OCI-LY3 (cell line): Measurements from ENCODE around the gene HERC4.

ENCODE experiments used
- H2AFZ ChIP-seq: fragments of 200-600, 300-600 bp; shearing (Covaris generic); 2 replicates; pipeline ENCODE4 v1.6.0; 2014; ENCODE audit warnings: antibody characterized with exemption, low read depth, low read length
- H3K27ac ChIP-seq: fragments of 200-600, 300-600 bp; sonication (generic); 2 replicates; pipeline ENCODE4 v1.5.1; 2014; ENCODE audit warnings: mild to moderate bottlenecking, low read length, moderate library complexity, mixed read lengths
- H3K27me3 ChIP-seq: fragments of 200-600, 300-600 bp; sonication (generic); 2 replicates; pipeline ENCODE4 v1.6.1; 2014; ENCODE audit warnings: low read depth, low read length, mixed read lengths
- H3K36me3 ChIP-seq: fragments of 200-600, 300-600 bp; sonication (generic); replicated peaks from 2 replicates; pipeline ENCODE3; 2014; ENCODE audit warnings: low read depth, low read length, mixed read lengths
- H3K4me1 ChIP-seq: fragments of 300-600, 200-600 bp; sonication (generic); 2 replicates; pipeline ENCODE4 v1.6.1; 2014; ENCODE audit warnings: low read length, mixed read lengths
- H3K4me2 ChIP-seq: fragments of 200-600, 300-600 bp; sonication (generic); 2 replicates; pipeline ENCODE4 v1.6.1; 2014; ENCODE audit warnings: low read length, mixed read lengths
- H3K4me3 ChIP-seq: fragments of 300-600, 200-600 bp; sonication (generic); 2 replicates; pipeline ENCODE4 v1.5.1; 2014; ENCODE audit warnings: antibody characterized with exemption, mild to moderate bottlenecking, low read length, moderate library complexity
- H3K79me2 ChIP-seq: fragments of 300-600, 200-600 bp; shearing (Covaris generic); 2 replicates; pipeline ENCODE4 v1.6.1; 2014; ENCODE audit warnings: mild to moderate bottlenecking, low read length, mixed read lengths
- H3K9ac ChIP-seq: fragments of 300-600, 200-600 bp; shearing (Covaris generic); 2 replicates; pipeline ENCODE4 v1.6.0; 2014; ENCODE audit warnings: mild to moderate bottlenecking, low read length, moderate library complexity
- H3K9me3 ChIP-seq: fragments of 200-600, 300-600 bp; shearing (Covaris generic); 2 replicates; pipeline ENCODE4 v1.6.1; 2014; ENCODE audit warnings: low read length, mixed read lengths; ENCODE audit not compliant: insufficient read depth
- H4K20me1 ChIP-seq: fragments of 200-600, 300-600 bp; sonication (generic); 2 replicates; pipeline ENCODE4 v1.6.1; 2016; ENCODE audit warnings: low read length, mixed read lengths; ENCODE audit not compliant: insufficient read depth
- CTCF ChIP-seq: fragments of 200-600, 300-600 bp; sonication (generic); IDR thresholded peaks from 2 replicates; pipeline ENCODE4 v1.5.1; 2014; ENCODE audit warnings: antibody characterized with exemption, low read length, low read depth
- EZH2phosphoT487 ChIP-seq: fragments of 200-600 bp; shearing (Covaris generic); IDR thresholded peaks from 2 replicates; pipeline ENCODE4 v1.6.1; 2018; ENCODE audit warnings: antibody characterized with exemption, mixed run types, low read depth

Gene HERC4

GRCh38 chr10:67924136-67924535 is 150.9 kb downstream of the HERC4 start:
- TF ChIP-seq CTCF (no peak), EZH2phosphoT487 (no peak)
- Histone ChIP-seq H3K27me3 (no peaks in the 10 kb centered on the region), H3K4me2 (no peak overlapping the region), H2AFZ (no peak overlapping the region), H3K9ac (no peak overlapping the region), H3K79me2 (no peaks in the 10 kb centered on the region), H3K36me3 (no peaks in the 10 kb centered on the region), H3K4me3 (no peak overlapping the region), H3K4me1 (no peaks in the 10 kb centered on the region), H3K9me3 (no peaks in the 10 kb centered on the region), H4K20me1 (no peaks in the 10 kb centered on the region), H3K27ac (no peak overlapping the region)

- no peak overlapping the region for H3K4me2 ChIP-seq
Measured at GRCh38 chr10:67923551-67923950, 151.5 kb downstream of the HERC4 start.

GRCh38 chr10:67921065-67921464 is 154.0 kb downstream of the HERC4 start:
- Histone ChIP-seq H3K27me3 (no peaks in the 10 kb centered on the region), H3K4me1 (no peaks in the 10 kb centered on the region), H3K4me2 (no peak overlapping the region), H3K9ac (no peak overlapping the region), H3K36me3 (peaks cover 4% of the 10 kb centered on the region), H3K79me2 (no peaks in the 10 kb centered on the region), H2AFZ (no peak overlapping the region), H4K20me1 (no peaks in the 10 kb centered on the region), H3K4me3 (no peak overlapping the region), H3K9me3 (no peaks in the 10 kb centered on the region), H3K27ac (no peak overlapping the region)
- TF ChIP-seq CTCF (no peak), EZH2phosphoT487 (no peak)

More at GRCh38 chr10:67923551-67923950, 151.5 kb downstream of the HERC4 start:
- no peak for TF ChIP-seq EZH2phosphoT487
- no peak for TF ChIP-seq CTCF
- Histone ChIP-seq H3K9ac (no peak overlapping the region), H2AFZ (no peak overlapping the region), H3K27ac (no peak overlapping the region), H3K4me1 (no peaks in the 10 kb centered on the region), H3K9me3 (no peaks in the 10 kb centered on the region), H3K4me3 (no peak overlapping the region), H3K36me3 (no peaks in the 10 kb centered on the region), H3K27me3 (no peaks in the 10 kb centered on the region), H4K20me1 (no peaks in the 10 kb centered on the region), H3K79me2 (no peaks in the 10 kb centered on the region)

- no peaks in the 10 kb centered on the region for H3K9me3 ChIP-seq
- no peaks in the 10 kb centered on the region for H4K20me1 ChIP-seq
- no peaks in the 10 kb centered on the region for H3K79me2 ChIP-seq
- no peak overlapping the region for H3K9ac ChIP-seq
- H3K27me3 ChIP-seq: no peaks in the 10 kb centered on the region
- H3K4me1 ChIP-seq: no peaks in the 10 kb centered on the region
- no peak for TF ChIP-seq EZH2phosphoT487
- TF ChIP-seq CTCF: no peak
- H2AFZ ChIP-seq: no peak overlapping the region
- no peak overlapping the region for H3K4me3 ChIP-seq
- no peak overlapping the region for H3K4me2 ChIP-seq
- H3K36me3 ChIP-seq: peaks cover 14% of the 10 kb centered on the region
- H3K27ac ChIP-seq: no peak overlapping the region
Measured at GRCh38 chr10:67917679-67918078, 157.4 kb downstream of the HERC4 start.
